Lung (tissue), 12 donors: ENCODE results near the gene TLCD3A. TPM values are rescaled to one million over a fixed set of nuclear protein-coding genes. Genes with fewer than 3 reads are reported as not detected.
"Not testable (repeated sequence)": the region's sequence is repeated elsewhere in the genome, so short reads cannot be mapped to it uniquely, and the experiment has no call there.

Experiments
- ATAC-seq: fragments of 200-7000 bp; cut with Tn5 transposase; one replicate; pipeline ENCODE4 v1.9.1; 2020; ENCODE audit warnings: moderate number of reproducible peaks; ENCODE audit not compliant: insufficient read depth, low FRiP score
- DNase-seq, 3 donors: peaks; one replicate each; pipeline ENCODE4 v3.0.0-alpha.2; 2013 to 2017
- H3K27ac ChIP-seq, 2 donors: one replicate each; pipeline ENCODE4 v1.5.1; 2013; ENCODE audit warnings: mild to moderate bottlenecking in 2 of 2, moderate library complexity in 2 of 2, control low read depth in 1 of 2, inconsistent platforms in 1 of 2, low read depth in 1 of 2, low read length in 1 of 2
- H3K27me3 ChIP-seq, 3 donors: one replicate each; pipeline ENCODE4 v1.5.1; 2013; ENCODE audit warnings: low read length in 2 of 3; ENCODE audit not compliant: control insufficient read depth in 3 of 3, insufficient read depth in 3 of 3
- H3K36me3 ChIP-seq, 4 donors: one replicate each; pipeline ENCODE4 v1.5.1; 2013; ENCODE audit warnings: low read length in 4 of 4, mild to moderate bottlenecking in 1 of 4, moderate library complexity in 1 of 4; ENCODE audit not compliant: control insufficient read depth in 4 of 4, insufficient read depth in 4 of 4
- H3K4me1 ChIP-seq, 5 donors: one replicate each; pipeline ENCODE4 v1.5.1; 2013; ENCODE audit warnings: low read length in 5 of 5, mild to moderate bottlenecking in 2 of 5, moderate library complexity in 1 of 5; ENCODE audit not compliant: control insufficient read depth in 5 of 5, insufficient read depth in 5 of 5
- H3K4me3 ChIP-seq: one replicate; pipeline ENCODE4 v1.5.1; 2013; ENCODE audit warnings: mild to moderate bottlenecking, control low read depth, moderate library complexity
- H3K9ac ChIP-seq, 2 donors: one replicate each; pipeline ENCODE4 v1.5.1; 2013; ENCODE audit warnings: low read length in 2 of 2, control low read depth in 1 of 2; ENCODE audit not compliant: insufficient read depth in 1 of 2
- H3K9me3 ChIP-seq, 4 donors: one replicate each; pipeline ENCODE4 v1.5.1; 2013; ENCODE audit warnings: low read length in 3 of 4, mild to moderate bottlenecking in 1 of 4, moderate library complexity in 1 of 4; ENCODE audit not compliant: control insufficient read depth in 4 of 4, insufficient read depth in 3 of 4
- WGBS, 2 donors: extraction: QIAGEN DNeasy Blood & Tissue Kit; methylation state at CpG; one replicate each; pipeline ENCODE4 v1.1.7; 2013; 5-methylcytosine and 5-hydroxymethylcytosine counted together
- polyA plus RNA-seq, 2 donors: library from polyadenylated mRNA; stranded (reverse); fragments of 200-250 nt; gene quantifications; one replicate each; pipeline ENCODE4 v1.2.1, GENCODE V29; 2013
- total RNA-seq, 2 donors: library from RNA; depleted of rRNA in 1 of 2; stranded (reverse); fragments of >200 nt in 1 of 2; gene quantifications; one replicate each; pipeline ENCODE4 v1.2.1, GENCODE V29; 2014 to 2021
- TF ChIP-seq, protein P1 (sequence below): IDR thresholded peaks from 2 replicates; pipeline ENCODE4 v1.5.1; 2012; ENCODE audit warnings: mild to moderate bottlenecking; ENCODE audit errors: control extremely low read depth, extremely low read depth
- donor health status: control.
- donor health status: control.
- donor health status: Bipolar disorder and iron deficiency.
- donor health status: healthy.
- donor health status: DM: yes; HTN: yes; CAD: no.

TLCD3A gene
- total and polyA plus RNA-seq, 4 donors: 8.4 to 16.2 (median 11.0) TPM

DNA sequence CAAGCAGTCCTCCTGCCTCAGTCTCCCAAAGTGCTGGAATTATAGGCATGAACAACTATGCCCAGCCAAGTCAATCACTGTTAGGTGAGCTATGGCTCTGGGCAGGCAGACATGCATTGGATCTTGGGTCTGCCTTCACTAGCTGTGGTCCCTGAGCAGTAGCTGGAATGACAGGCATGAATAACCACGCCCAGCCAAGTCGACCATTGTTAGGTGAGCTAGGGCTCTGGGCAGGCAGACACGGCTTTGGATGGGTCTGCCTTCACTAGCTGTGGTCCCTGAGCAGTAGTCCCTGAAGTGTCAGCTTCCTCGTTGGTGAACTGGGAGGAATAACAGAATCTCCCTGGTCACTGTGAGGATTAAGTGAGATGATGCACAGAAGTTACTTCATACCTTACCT is 56.2 kb downstream of the TLCD3A start:
- Histone ChIP-seq H3K36me3 (peaks cover 9 to 29% (median 22%) of the 10 kb centered on the region in 4 donors), H3K4me3 (no peak overlapping the region), H3K27me3 (no peaks in the 10 kb centered on the region), H3K9me3 (no peaks in the 10 kb centered on the region), H3K9ac (no peak overlapping the region), H3K27ac (no peak overlapping the region), H3K4me1 (peaks cover 0 to 2% (median 0%) of the 10 kb centered on the region in 5 donors)
- TF ChIP-seq, protein P1, sequence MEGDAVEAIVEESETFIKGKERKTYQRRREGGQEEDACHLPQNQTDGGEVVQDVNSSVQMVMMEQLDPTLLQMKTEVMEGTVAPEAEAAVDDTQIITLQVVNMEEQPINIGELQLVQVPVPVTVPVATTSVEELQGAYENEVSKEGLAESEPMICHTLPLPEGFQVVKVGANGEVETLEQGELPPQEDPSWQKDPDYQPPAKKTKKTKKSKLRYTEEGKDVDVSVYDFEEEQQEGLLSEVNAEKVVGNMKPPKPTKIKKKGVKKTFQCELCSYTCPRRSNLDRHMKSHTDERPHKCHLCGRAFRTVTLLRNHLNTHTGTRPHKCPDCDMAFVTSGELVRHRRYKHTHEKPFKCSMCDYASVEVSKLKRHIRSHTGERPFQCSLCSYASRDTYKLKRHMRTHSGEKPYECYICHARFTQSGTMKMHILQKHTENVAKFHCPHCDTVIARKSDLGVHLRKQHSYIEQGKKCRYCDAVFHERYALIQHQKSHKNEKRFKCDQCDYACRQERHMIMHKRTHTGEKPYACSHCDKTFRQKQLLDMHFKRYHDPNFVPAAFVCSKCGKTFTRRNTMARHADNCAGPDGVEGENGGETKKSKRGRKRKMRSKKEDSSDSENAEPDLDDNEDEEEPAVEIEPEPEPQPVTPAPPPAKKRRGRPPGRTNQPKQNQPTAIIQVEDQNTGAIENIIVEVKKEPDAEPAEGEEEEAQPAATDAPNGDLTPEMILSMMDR: no peak
- no peak for ATAC-seq
- 90 to 91% methylated on average over 4 of the region's 4 CpGs for WGBS, 2 donors
- DNase-seq: no peak

DNA sequence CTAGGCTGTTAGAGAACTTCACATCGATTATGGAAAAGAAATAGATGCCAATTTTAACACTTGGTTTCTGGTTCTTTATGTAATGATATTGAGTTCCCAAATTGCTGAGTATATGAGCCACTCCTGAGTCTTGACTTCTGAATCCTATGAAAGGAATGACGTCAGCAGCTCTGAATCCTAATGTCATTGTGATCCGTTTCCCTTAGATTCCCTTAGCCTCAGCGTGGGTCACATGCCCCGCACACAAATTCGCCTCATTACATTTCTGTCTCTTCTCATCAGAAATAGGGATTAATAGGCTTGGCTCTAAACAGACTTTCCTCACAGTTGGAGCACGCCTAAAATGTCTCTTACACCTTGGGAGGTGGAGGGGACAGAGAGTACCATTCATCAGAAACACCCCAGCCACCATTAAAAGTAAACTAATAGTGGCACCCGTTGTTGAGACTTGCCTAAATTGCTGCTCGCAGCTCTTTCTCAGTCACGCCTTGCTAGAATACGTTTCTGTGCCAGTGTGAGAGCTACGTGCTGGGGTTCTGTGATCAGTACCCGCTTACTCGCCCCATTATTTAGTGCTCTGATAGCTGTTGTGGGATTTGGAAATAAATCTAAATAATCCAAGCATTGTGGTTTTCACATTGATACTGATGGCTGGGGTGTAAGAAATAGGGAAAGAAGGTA is 56.9 kb downstream of the TLCD3A start:
- DNase-seq: no peak
- Histone ChIP-seq H3K4me3 (no peak overlapping the region), H3K36me3 (peaks cover 9 to 29% (median 19%) of the 10 kb centered on the region in 4 donors), H3K9me3 (no peaks in the 10 kb centered on the region), H3K27me3 (no peaks in the 10 kb centered on the region), H3K4me1 (no peaks in the 10 kb centered on the region), H3K9ac (no peak overlapping the region), H3K27ac (no peak overlapping the region)
- no peak for ATAC-seq
- TF ChIP-seq, protein P1: no peak
- 93 to 95% methylated on average over 14 of the region's 14 CpGs for WGBS, 2 donors

DNA sequence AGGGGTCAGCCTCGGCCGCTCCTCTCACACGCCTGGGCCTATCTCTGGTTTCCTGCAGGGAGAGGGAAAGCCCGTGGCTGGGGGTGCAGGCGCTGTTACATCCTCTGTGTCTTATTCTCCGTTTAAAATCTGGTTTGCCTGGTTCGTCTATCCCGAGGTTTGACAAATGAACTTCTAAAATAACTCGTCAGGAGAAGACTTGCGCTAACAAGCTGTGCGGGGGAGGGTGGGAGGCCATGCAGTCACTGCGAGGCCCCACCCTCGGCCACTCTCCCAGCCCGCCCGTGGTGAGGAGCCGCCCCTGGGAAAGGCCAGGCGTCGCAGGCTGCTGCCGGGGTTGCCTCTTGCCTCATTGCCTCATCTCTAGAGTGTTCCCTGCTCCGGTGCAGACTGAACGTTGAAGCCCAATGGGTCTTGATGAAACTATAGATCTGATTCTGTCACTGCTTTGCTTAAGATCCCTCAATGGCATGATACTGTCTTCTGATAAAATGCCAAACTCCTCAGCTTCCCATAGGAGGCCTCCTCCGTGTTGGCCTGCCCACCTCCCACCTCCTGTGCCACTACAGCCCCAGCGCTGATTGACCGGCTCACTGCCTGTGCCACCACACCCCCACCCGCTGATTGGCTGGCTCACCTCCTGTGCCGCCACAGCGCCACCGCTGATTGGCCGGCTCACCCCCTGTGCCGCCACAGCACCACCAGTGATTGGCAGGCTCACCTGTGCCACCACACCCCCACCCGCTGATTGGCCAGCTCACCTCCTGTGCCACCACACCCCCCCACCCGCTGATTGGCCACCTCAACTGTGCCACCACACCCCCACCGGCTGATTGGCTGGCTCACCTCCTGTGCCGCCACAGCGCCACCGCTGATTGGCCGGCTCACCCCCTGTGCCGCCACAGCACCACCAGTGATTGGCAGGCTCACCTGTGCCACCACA is 57.8 kb downstream of the TLCD3A start:
- not testable (repeated sequence) for H3K4me3 ChIP-seq, ATAC-seq, H3K27me3 ChIP-seq, H3K9me3 ChIP-seq, H3K27ac ChIP-seq, H3K4me1 ChIP-seq, H3K9ac ChIP-seq
- peak; percentile 29 to 48 (median 40) for DNase-seq
- 80 to 93% methylated on average over 30 to 32 of the region's 38 CpGs for WGBS, 2 donors
- peaks cover 9 to 27% (median 17%) of the 10 kb centered on the region in 4 donors for H3K36me3 ChIP-seq

DNA sequence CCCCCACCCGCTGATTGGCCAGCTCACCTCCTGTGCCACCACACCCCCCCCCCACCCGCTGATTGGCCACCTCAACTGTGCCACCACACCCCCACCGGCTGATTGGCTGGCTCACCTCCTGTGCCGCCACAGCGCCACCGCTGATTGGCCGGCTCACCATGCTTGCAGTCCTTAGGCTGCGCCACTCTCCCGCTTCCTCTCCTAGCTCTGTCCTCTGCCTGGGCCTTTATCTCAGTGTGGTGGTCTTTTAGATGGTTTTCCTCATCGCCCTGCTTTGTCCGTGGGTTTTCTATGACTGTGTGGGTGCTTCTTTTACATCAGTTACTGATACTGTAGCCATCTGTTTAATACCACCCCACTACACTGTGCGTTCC is 58.5 kb downstream of the TLCD3A start:
- Histone ChIP-seq H3K4me1 (peaks cover 0 to 12% (median 0%) of the 10 kb centered on the region in 5 donors), H3K36me3 (peaks cover 9 to 27% (median 17%) of the 10 kb centered on the region in 4 donors)
- not testable (repeated sequence) for H3K27me3 ChIP-seq, ATAC-seq, H3K27ac ChIP-seq, H3K9me3 ChIP-seq, H3K9ac ChIP-seq, H3K4me3 ChIP-seq
- DNase-seq: peak in 1 of 3 donors; percentile 18
- 89 to 98% methylated on average over 5 to 10 of the region's 12 CpGs for WGBS, 2 donors
